Caki2 (cell line): ENCODE results near the gene ATP9A. TPM values are rescaled to one million over a fixed set of nuclear protein-coding genes. Genes with fewer than 3 reads are reported as not detected.
"Not testable (repeated sequence)": the region's sequence is repeated elsewhere in the genome, so short reads cannot be mapped to it uniquely, and the experiment has no call there.

Source experiments
- DNase-seq: peaks from one replicate; pipeline ENCODE4 v3.0.0-alpha.2; 2015; ENCODE audit warnings: low read depth
- in situ Hi-C: cut with HindIII; loops from 2 replicates; pipeline ENCODE4 v1.10.0; 2016; ENCODE audit warnings: low sequenced_read_pairs, low pct_unique_long_range_greater_than_20kb, mixed read lengths
- total RNA-seq: library from RNA; depleted of rRNA; stranded (reverse); fragments of >200 nt; shearing (Covaris generic); gene quantifications from 2 replicates; pipeline ENCODE4 v1.2.3, GENCODE V29; 2014; ENCODE audit warnings: low replicate concordance; rRNA removed

The ATP9A gene
- 31.1 and 37.1 TPM in 2 replicates for total RNA-seq

- in situ Hi-C loops: no loop called here
- DNase-seq: no peak
These were observed at the start of gene ATP9A for GRCh38 chr20:51767867-51768758. Gene ATP9A, minus strand, starts transcription at chr20:51768390. Its CDS starts 21 bp downstream, at chr20:51768369.

- in situ Hi-C loops, DNase-seq: not testable (repeated sequence)
These were observed 48.7 kb upstream of the ATP9A start for GRCh38 chr20:51816856-51817255.

- in situ Hi-C loops: no loop called here
- DNase-seq: no peak
These were observed 47.3 kb upstream of the ATP9A start for GRCh38 chr20:51815383-51816076.

- no peak for DNase-seq
- in situ Hi-C loops: no loop called here
These were observed 44.7 kb upstream of the ATP9A start for GRCh38 chr20:51812861-51813260.

GRCh38 chr20:51811514-51812128 lies 43.4 kb upstream of the ATP9A start:
- in situ Hi-C loops: no loop called here
- DNase-seq: no peak

GRCh38 chr20:51811042-51811355 lies 42.8 kb upstream of the ATP9A start:
- in situ Hi-C loops: no loop called here
- no peak for DNase-seq

- in situ Hi-C loops: no loop called here
- no peak for DNase-seq
These were observed 42.2 kb upstream of the ATP9A start for GRCh38 chr20:51810155-51811041.

GRCh38 chr20:51807720-51808250 lies 39.6 kb upstream of the ATP9A start:
- in situ Hi-C loops: no loop called here
- no peak for DNase-seq

GRCh38 chr20:51804754-51805153 lies 36.6 kb upstream of the ATP9A start:
- in situ Hi-C loops: no loop called here
- no peak for DNase-seq

- in situ Hi-C loops: no loop called here
- DNase-seq: no peak
These were observed 35.1 kb upstream of the ATP9A start for GRCh38 chr20:51803148-51803854.

GRCh38 chr20:51802170-51802751 lies 34.1 kb upstream of the ATP9A start, which contains the start of gene SALL4:
Gene SALL4, minus strand, starts transcription at chr20:51802521. Its CDS starts 113 bp downstream, at chr20:51802408.
- in situ Hi-C loops: no loop called here
- no peak for DNase-seq

GRCh38 chr20:51801823-51802123 lies 33.6 kb upstream of the ATP9A start:
- no peak for DNase-seq
- in situ Hi-C loops: no loop called here

- in situ Hi-C loops: no loop called here
- no peak for DNase-seq
These were observed 33.1 kb upstream of the ATP9A start for GRCh38 chr20:51801122-51801822.

- DNase-seq: no peak
These were observed 32.6 kb upstream of the ATP9A start for GRCh38 chr20:51800872-51801121.

GRCh38 chr20:51800060-51800871 lies 32.1 kb upstream of the ATP9A start:
- in situ Hi-C loops: no loop called here
- DNase-seq: peak; percentile 21

More at GRCh38 chr20:51800872-51801121, 32.6 kb upstream of the ATP9A start:
- in situ Hi-C loops: no loop called here

GRCh38 chr20:51799401-51799860 lies 31.2 kb upstream of the ATP9A start:
- DNase-seq: no peak
- in situ Hi-C loops: no loop called here
